DOHH2 (cell line): ENCODE results near the gene EPB41L1.

Source experiments
- H3F3A ChIP-seq: fragments of 200-600 bp; sonication (generic), shearing (Covaris generic); 2 replicates; pipeline ENCODE4 v1.6.0; 2016; ENCODE audit warnings: antibody characterized with exemption, mild to moderate bottlenecking; ENCODE audit not compliant: control insufficient read depth, insufficient read depth
- H3K27ac ChIP-seq: fragments of 200-600 bp; sonication (generic); 2 replicates; pipeline ENCODE4 v1.5.1; 2014; ENCODE audit warnings: low read depth, mild to moderate bottlenecking, low read length, moderate library complexity
- H3K27me3 ChIP-seq: fragments of 200-600 bp; sonication (generic); 2 replicates; pipeline ENCODE4 v1.6.1; 2014; ENCODE audit warnings: mild to moderate bottlenecking, low read length, mixed read lengths; ENCODE audit not compliant: control insufficient read depth
- H3K36me3 ChIP-seq: fragments of 200-600 bp; sonication (generic); 2 replicates; pipeline ENCODE4 v1.6.1; 2014; ENCODE audit warnings: mild to moderate bottlenecking, low read length, moderate library complexity, mixed read lengths; ENCODE audit not compliant: control insufficient read depth
- H3K4me1 ChIP-seq: fragments of 200-600 bp; sonication (generic); 2 replicates; pipeline ENCODE4 v1.6.1; 2014; ENCODE audit warnings: mild to moderate bottlenecking, low read length, mixed read lengths; ENCODE audit not compliant: control insufficient read depth
- H3K4me2 ChIP-seq: fragments of 200-600 bp; sonication (generic); 2 replicates; pipeline ENCODE4 v1.6.0; 2014; ENCODE audit warnings: mild to moderate bottlenecking, low read length, moderate library complexity
- H3K4me3 ChIP-seq: fragments of 200-600 bp; sonication (generic); 2 replicates; pipeline ENCODE4 v1.5.1; 2014; ENCODE audit warnings: mild to moderate bottlenecking, low read length, mixed read lengths
- H3K79me2 ChIP-seq: fragments of 200-600 bp; sonication (generic); 2 replicates; pipeline ENCODE4 v1.6.1; 2014; ENCODE audit warnings: mild to moderate bottlenecking, low read length, mixed read lengths; ENCODE audit not compliant: control insufficient read depth
- H3K9me2 ChIP-seq: fragments of 200-600 bp; sonication (generic); replicated peaks from 2 replicates; pipeline ENCODE4 v1.6.1; 2014; ENCODE audit warnings: mild to moderate bottlenecking, low read length, mixed read lengths; ENCODE audit not compliant: control insufficient read depth
- H3K9me3 ChIP-seq: fragments of 200-600 bp; sonication (generic); 2 replicates; pipeline ENCODE4 v1.6.1; 2014; ENCODE audit warnings: antibody characterized with exemption, low read length, mixed read lengths; ENCODE audit not compliant: control insufficient read depth, insufficient read depth
- H4K20me1 ChIP-seq: fragments of 200-600 bp; sonication (generic); 2 replicates; pipeline ENCODE4 v1.6.0; 2014; ENCODE audit warnings: low read depth, mild to moderate bottlenecking, antibody characterized with exemption, low read length, moderate library complexity; ENCODE audit not compliant: control insufficient read depth, insufficient read depth
- EZH2phosphoT487 ChIP-seq: fragments of 200-600 bp; sonication (generic); IDR thresholded peaks from 2 replicates; pipeline ENCODE4 v1.6.1; 2017; ENCODE audit warnings: borderline replicate concordance, mild to moderate bottlenecking, antibody characterized with exemption, low read length, moderate library complexity, mixed read lengths
- TF ChIP-seq, protein P1 (sequence below): fragments of 200-600 bp; sonication (generic); IDR thresholded peaks from one replicate; pipeline ENCODE4 v1.5.1; 2014; ENCODE audit warnings: antibody characterized with exemption, mild to moderate bottlenecking, low read depth, low read length; ENCODE audit not compliant: poor library complexity, severe bottlenecking

Gene EPB41L1

DNA sequence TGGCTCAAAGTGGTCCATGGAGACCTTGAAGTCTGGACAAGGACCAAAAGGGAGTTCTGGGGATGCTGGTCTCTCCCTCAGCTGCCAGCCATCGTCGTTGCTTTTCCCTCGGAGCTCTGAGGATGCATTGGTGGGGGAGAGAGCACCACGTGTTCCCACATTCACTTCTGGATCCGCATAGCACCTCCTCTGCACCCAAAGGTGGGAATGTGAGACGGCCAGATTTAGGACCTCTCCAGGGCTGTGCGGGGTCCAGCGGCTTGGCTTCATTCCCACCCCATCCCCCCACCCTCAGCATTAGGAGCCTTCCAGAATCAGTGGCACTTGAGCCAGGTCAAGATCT is 1.1 kb downstream of the EPB41L1 start:
- H4K20me1 ChIP-seq: 0 out of 2 replicates have a peak, but pooled peaks cover 2% of the 10 kb centered on the region
- no peaks in the 10 kb centered on the region for H3F3A ChIP-seq
- peaks cover 44% of the 10 kb centered on the region for H3K27me3 ChIP-seq
- no peaks in the 10 kb centered on the region for H3K9me3 ChIP-seq
- no peaks in the 10 kb centered on the region for H3K36me3 ChIP-seq
- no peak overlapping the region for H3K27ac ChIP-seq
- TF ChIP-seq, protein P1, sequence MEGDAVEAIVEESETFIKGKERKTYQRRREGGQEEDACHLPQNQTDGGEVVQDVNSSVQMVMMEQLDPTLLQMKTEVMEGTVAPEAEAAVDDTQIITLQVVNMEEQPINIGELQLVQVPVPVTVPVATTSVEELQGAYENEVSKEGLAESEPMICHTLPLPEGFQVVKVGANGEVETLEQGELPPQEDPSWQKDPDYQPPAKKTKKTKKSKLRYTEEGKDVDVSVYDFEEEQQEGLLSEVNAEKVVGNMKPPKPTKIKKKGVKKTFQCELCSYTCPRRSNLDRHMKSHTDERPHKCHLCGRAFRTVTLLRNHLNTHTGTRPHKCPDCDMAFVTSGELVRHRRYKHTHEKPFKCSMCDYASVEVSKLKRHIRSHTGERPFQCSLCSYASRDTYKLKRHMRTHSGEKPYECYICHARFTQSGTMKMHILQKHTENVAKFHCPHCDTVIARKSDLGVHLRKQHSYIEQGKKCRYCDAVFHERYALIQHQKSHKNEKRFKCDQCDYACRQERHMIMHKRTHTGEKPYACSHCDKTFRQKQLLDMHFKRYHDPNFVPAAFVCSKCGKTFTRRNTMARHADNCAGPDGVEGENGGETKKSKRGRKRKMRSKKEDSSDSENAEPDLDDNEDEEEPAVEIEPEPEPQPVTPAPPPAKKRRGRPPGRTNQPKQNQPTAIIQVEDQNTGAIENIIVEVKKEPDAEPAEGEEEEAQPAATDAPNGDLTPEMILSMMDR: no peak
- TF ChIP-seq EZH2phosphoT487: no peak
- no peak overlapping the region for H3K4me3 ChIP-seq
- H3K79me2 ChIP-seq: no peaks in the 10 kb centered on the region
- H3K4me1 ChIP-seq: no peaks in the 10 kb centered on the region
- H3K9me2 ChIP-seq: no peaks in the 10 kb centered on the region
- no peak overlapping the region for H3K4me2 ChIP-seq

DNA sequence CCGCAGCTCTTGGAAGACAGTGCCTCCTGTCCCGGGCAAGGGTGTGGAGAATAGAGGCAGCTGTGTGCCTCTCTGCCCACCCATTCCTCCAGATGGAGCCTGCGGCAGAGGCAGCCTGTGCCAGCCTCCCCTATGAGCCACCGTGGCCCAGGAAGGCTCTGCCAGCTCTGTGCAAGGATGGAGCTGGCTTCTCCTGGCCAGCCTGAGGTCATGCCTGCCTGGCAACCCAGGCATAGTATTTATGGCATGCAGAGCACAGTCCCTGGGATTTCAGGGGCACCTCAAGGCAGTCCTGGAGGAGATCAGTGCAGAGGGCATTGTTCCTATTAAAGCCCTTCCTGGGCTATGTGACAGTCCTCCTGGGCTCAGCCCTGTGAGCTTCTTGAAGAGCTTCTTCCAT is 1.5 kb downstream of the EPB41L1 start:
- H3K4me2 ChIP-seq: no peak overlapping the region
- peaks cover 44% of the 10 kb centered on the region for H3K27me3 ChIP-seq
- no peaks in the 10 kb centered on the region for H3K4me1 ChIP-seq
- no peaks in the 10 kb centered on the region for H3K9me3 ChIP-seq
- H4K20me1 ChIP-seq: 0 out of 2 replicates have a peak, but pooled peaks cover 2% of the 10 kb centered on the region
- H3K27ac ChIP-seq: no peak overlapping the region
- H3K4me3 ChIP-seq: no peak overlapping the region
- H3F3A ChIP-seq: no peaks in the 10 kb centered on the region
- TF ChIP-seq, protein P1: no peak
- no peak for TF ChIP-seq EZH2phosphoT487
- no peaks in the 10 kb centered on the region for H3K79me2 ChIP-seq
- no peaks in the 10 kb centered on the region for H3K9me2 ChIP-seq
- no peaks in the 10 kb centered on the region for H3K36me3 ChIP-seq

DNA sequence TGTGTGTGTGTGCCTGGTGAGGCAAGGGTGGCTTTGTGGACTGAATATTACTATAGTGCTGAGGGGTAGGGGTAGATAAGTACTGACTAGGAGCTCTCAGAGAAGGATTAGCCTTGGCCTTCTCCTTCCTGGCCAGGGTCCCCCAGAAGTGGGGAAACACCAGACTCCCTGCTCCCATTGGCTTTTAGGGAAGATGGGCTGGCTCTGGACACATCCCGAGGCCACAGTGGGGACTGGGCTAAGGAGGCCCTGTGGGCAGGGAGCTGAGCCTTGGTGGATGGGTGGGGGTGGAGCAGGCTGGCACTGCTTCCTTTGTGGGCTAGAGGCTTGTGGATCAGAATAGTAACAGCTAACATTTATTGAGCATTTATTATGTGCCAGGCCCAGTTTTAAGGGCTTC is 3.1 kb downstream of the EPB41L1 start:
- no peak overlapping the region for H3K4me2 ChIP-seq
- H4K20me1 ChIP-seq: 0 out of 2 replicates have a peak, but pooled peaks cover 2% of the 10 kb centered on the region
- peaks cover 7% of the 10 kb centered on the region for H3K4me1 ChIP-seq
- no peaks in the 10 kb centered on the region for H3K79me2 ChIP-seq
- no peaks in the 10 kb centered on the region for H3F3A ChIP-seq
- no peak overlapping the region for H3K4me3 ChIP-seq
- H3K27ac ChIP-seq: no peak overlapping the region
- H3K9me2 ChIP-seq: no peaks in the 10 kb centered on the region
- H3K9me3 ChIP-seq: no peaks in the 10 kb centered on the region
- no peaks in the 10 kb centered on the region for H3K36me3 ChIP-seq
- TF ChIP-seq, protein P1: no peak
- TF ChIP-seq EZH2phosphoT487: no peak
- H3K27me3 ChIP-seq: peaks cover 39% of the 10 kb centered on the region
